Superior temporal gyrus (tissue), 1 donor: ENCODE data around the gene SH3D21.

Experiments used
- DNase-seq: peaks from one replicate; pipeline ENCODE4 v3.0.0-alpha.2; 2016; ENCODE audit errors: extremely low spot score

Gene SH3D21

GRCh38 chr1:36329817-36330216 is 23.6 kb downstream of the SH3D21 start:
- no peak for DNase-seq

- no peak for DNase-seq
Measured at GRCh38 chr1:36330940-36331339, 24.8 kb downstream of the SH3D21 start.

GRCh38 chr1:36337830-36338229 is 31.7 kb downstream of the SH3D21 start:
- no peak for DNase-seq

GRCh38 chr1:36339215-36339614 is 33.0 kb downstream of the SH3D21 start:
- no peak for DNase-seq

DNA sequence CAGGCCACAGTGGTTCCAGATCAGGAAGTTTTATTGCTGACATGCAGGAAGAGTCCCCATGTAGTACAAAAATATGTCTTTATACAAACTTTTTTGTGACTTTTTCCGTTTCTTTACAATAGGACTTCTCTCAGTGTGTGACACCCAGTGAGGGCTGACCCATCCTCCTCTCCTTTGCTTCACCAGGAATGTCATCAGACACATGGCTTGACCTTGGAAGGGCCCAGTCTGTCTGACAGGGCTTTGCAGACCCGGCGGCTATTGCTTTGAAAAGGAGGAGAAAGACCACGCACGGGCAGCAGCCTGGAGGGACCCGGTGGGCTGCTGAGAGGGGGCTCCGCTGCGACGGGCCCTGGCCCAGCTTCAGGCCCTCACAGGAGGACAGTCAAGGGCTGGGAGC is 33.4 kb downstream of the SH3D21 start:
- no peak for DNase-seq

- DNase-seq: no peak
Measured at GRCh38 chr1:36341626-36342320, 35.6 kb downstream of the SH3D21 start.

GRCh38 chr1:36342426-36343185 is 36.4 kb downstream of the SH3D21 start:
- DNase-seq: peak; percentile 41

DNA sequence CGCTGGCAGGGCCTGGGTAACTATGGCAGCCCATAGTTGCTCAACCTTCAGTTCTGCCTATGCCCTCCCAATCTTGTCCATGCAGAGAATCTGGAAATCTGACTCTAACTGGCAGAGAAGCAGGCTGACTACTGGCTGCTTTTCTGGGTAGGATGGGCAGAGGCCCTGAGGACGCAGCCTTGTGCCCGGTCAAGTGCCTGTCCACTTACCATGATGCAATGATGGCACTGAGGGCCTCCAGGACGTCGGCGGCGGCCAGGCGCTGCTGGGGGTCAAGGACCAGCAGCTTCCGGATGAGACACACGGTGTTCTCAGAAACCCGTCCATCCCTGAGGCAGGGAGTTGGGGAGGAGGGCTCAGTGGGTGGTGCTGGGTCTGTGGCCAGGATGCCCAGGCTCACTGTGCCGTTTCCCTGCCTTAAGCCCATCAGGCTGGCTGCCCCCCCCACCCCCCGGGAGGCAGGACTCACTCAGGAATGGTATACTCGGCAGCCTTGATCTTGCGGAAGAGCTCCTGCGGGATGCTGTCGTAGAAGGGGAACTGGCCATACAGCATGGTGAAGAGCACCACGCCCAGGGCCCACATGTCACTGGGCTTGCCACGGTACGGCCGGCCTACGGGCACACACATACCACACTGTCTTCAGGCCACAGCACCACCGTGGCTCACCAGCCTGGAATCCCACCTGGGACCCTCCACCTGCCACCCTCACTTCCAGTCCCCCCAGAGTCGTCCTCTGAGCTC is 37.7 kb downstream of the SH3D21 start:
- DNase-seq: no peak

DNA sequence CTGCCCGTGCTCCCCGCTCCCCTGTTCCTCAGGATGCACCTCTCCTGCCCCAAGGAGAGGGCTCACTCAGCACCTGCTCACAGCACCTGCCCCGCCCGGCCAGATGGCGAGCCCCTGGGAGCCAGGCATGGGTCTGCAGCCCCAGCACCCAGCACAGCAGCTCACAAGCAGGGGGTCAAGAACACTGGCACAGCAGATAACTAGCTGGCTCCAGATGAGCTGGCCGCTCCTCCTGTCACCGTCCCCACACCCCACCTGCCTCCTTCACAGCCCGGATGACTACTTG is 38.2 kb downstream of the SH3D21 start:
- no peak for DNase-seq

- no peak for DNase-seq
Measured at GRCh38 chr1:36345353-36345752, 39.2 kb downstream of the SH3D21 start.

- DNase-seq: no peak
Measured at GRCh38 chr1:36346741-36347370, 40.7 kb downstream of the SH3D21 start.

GRCh38 chr1:36349241-36349671 is 43.1 kb downstream of the SH3D21 start:
- no peak for DNase-seq

DNA sequence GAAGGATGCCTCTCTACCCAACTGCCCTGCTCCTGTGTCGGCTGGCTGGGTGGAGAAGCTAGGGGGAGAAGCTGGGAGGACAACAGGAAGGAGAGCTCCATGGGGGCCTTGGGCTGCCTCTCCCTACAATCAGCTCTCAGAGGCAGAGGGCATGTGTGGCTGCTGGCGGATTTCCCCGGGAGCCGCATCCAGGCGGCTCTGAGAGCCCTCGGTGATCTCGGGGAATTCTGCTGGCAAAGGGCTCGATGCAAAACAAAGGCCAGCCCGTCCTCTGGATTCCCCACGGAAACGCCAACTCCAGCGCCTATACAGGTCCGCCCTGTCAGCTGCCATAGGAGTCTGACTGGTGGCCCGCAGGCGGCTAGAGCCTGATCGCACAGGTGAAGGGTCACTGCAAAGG is 43.7 kb downstream of the SH3D21 start:
- no peak for DNase-seq

DNA sequence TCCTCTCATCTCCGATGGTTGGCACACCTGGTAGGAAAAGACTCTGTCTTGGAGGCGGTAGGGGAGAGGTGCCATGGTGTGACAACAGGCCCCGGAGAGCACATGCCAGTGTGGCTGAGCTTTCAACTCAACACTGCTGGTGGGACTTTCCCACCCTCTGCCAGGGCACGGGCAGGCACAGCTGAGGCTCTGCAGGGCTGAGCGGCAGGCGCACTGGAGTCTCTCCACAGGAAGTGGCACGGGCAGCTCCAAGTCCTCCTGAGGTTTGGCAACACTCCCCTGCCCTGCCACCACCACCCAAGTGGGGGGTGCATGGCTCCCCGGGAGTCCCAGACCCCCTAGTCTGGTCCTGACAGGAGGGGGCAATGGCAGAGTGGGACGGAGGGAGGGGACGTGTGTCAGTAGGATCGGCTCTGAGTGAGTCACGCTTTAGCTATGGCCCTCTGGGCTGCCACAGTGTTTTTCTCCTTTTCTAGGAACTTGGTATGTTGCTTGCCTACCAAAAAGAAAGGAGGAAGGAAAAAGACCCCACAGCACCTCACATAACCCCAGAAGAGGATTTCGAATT is 44.6 kb downstream of the SH3D21 start:
- DNase-seq: peak; percentile 11

GRCh38 chr1:36351227-36351977 is 45.2 kb downstream of the SH3D21 start:
- DNase-seq: no peak

GRCh38 chr1:36352125-36352909 is 46.1 kb downstream of the SH3D21 start:
- no peak for DNase-seq

DNA sequence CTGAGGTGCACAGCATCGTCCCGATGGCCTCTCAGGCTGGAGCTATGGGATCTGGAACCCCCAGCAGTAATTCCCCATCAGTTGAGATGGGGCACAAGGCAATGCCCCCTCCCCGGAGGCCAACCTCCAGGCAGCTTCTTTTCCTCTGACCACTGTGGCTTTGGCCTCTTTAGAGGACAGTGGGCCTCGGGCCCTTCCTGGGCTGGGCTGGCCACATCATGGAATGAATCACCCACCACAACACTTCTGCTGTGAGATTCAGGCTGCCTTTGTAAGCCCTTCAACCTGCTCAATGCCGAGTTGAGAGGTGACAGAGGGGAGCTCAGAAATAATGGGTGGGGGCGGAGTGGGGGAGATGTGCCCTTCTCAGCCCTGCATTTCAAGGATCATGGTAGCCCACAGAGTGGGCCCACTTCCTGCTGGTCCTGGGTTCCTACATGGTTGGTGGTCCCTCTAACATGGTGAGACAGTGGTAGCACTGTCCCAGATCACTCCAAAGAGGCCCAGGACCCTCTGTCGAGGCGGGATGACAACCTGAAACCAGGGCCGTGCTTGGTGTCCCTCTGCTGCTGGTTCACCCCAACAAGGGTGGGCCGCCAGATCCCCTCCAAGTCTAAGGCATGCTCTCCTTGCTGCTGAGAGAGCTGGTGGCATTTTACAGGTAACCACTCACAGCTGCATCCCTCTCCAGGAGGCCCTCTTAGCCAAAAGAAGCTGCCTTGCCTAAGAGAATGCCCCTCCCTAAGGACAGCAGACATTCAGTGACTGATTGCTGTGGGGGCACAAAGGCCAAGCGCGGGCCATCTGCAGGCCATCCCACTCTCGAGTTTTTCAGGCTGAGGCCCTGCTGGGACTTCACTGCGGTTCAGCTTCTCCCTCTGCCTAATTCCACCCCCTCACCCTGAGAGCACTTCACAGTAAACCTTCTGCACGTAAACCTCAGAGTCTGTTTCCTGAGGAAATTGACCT is 47.0 kb downstream of the SH3D21 start:
- DNase-seq: no peak

- no peak for DNase-seq
Measured at GRCh38 chr1:36354486-36354885, 48.3 kb downstream of the SH3D21 start.

- no peak for DNase-seq
Measured at GRCh38 chr1:36355811-36356210, 49.6 kb downstream of the SH3D21 start.
